HCT116 (cell line): Measurements from ENCODE around the gene FAM20C.

Experiments
- EZH2 ChIP-seq: fragments of 200-600 bp; sonication (generic); IDR thresholded peaks from 2 replicates; pipeline ENCODE4 v1.6.1; 2017; ENCODE audit warnings: antibody characterized with exemption, mixed run types
- JUND ChIP-seq: IDR thresholded peaks from 2 replicates; pipeline ENCODE4 v1.6.1; 2012
- POLR2A ChIP-seq: IDR thresholded peaks from 2 replicates; pipeline ENCODE4 v1.7.0; 2011; ENCODE audit warnings: borderline replicate concordance; ENCODE audit not compliant: insufficient read depth, insufficient read length; ENCODE audit errors: extremely low read depth
- POLR2AphosphoS5 ChIP-seq: IDR thresholded peaks from 2 replicates; pipeline ENCODE4 v1.6.1; 2011; ENCODE audit warnings: mild to moderate bottlenecking, low read depth, low read length, moderate library complexity
- SP1 ChIP-seq: IDR thresholded peaks from 2 replicates; pipeline ENCODE4 v1.6.1; 2012; ENCODE audit warnings: low read depth
- YY1 ChIP-seq: IDR thresholded peaks from 2 replicates; pipeline ENCODE4 v1.6.1; 2011; ENCODE audit warnings: low read length, low read depth, moderate library complexity, mild to moderate bottlenecking; ENCODE audit not compliant: insufficient replicate concordance; ENCODE audit errors: extremely low read depth
- ZNF274 ChIP-seq: fragments of 200-500 bp; sonication (Bioruptor generic); IDR thresholded peaks from 2 replicates; pipeline ENCODE4 v1.6.1; 2014; ENCODE audit warnings: mild to moderate bottlenecking, low read depth, low read length, inconsistent platforms
- TF ChIP-seq, protein P1 (sequence below), 3 experiments: fragments of 200-600 bp in 1 of 3; sonication (generic) in 1 of 3; IDR thresholded peaks in 2 of 3; conservative IDR thresholded peaks in 1 of 3; 2 replicates each; pipeline ENCODE4 v1.5.1; 2012 to 2017; ENCODE audit warnings: low read depth in 2 of 3, low read length in 2 of 3, antibody characterized with exemption in 1 of 3, borderline replicate concordance in 1 of 3, control low read depth in 1 of 3, mild to moderate bottlenecking in 1 of 3, mixed read lengths in 1 of 3, mixed run types in 1 of 3, moderate library complexity in 1 of 3; ENCODE audit not compliant: insufficient read depth in 1 of 3
- TF ChIP-seq, protein P2 (sequence below): IDR thresholded peaks from 2 replicates; pipeline ENCODE4 v1.6.1; 2012; ENCODE audit warnings: low read depth
- TF ChIP-seq, protein P3 (sequence below): IDR thresholded peaks from 2 replicates; pipeline ENCODE4 v1.6.1; 2012

DNA sequence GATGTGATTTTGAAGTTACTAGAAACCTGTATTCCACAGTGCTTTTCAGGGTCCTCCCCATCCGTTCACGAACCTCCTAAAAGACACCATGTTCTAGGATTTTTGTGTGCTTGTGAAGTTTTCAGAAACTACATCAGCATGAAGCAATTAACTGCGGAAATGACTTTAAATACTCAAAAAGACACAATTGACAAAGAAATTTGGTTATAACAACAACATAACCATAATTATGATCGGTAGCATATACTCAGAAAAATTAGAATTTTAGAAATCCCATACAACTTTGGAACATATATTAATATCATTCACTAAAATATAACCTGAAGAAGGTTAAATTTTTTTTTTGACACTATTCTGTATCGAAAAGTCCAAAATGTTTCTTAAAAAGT is 43.8 kb upstream of the FAM20C start:
- TF ChIP-seq, protein P1, sequence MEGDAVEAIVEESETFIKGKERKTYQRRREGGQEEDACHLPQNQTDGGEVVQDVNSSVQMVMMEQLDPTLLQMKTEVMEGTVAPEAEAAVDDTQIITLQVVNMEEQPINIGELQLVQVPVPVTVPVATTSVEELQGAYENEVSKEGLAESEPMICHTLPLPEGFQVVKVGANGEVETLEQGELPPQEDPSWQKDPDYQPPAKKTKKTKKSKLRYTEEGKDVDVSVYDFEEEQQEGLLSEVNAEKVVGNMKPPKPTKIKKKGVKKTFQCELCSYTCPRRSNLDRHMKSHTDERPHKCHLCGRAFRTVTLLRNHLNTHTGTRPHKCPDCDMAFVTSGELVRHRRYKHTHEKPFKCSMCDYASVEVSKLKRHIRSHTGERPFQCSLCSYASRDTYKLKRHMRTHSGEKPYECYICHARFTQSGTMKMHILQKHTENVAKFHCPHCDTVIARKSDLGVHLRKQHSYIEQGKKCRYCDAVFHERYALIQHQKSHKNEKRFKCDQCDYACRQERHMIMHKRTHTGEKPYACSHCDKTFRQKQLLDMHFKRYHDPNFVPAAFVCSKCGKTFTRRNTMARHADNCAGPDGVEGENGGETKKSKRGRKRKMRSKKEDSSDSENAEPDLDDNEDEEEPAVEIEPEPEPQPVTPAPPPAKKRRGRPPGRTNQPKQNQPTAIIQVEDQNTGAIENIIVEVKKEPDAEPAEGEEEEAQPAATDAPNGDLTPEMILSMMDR (IDR thresholded peaks at IDR 0.05 in 2 of 3, conservative IDR thresholded peaks at IDR 0.05 in 1 of 3; ENCODE audit: borderline replicate concordance in 1 of 3, insufficient read depth in 1 of 3, low read depth in 2 of 3, low read length in 2 of 3) = no peak
- TF ChIP-seq, protein P2, sequence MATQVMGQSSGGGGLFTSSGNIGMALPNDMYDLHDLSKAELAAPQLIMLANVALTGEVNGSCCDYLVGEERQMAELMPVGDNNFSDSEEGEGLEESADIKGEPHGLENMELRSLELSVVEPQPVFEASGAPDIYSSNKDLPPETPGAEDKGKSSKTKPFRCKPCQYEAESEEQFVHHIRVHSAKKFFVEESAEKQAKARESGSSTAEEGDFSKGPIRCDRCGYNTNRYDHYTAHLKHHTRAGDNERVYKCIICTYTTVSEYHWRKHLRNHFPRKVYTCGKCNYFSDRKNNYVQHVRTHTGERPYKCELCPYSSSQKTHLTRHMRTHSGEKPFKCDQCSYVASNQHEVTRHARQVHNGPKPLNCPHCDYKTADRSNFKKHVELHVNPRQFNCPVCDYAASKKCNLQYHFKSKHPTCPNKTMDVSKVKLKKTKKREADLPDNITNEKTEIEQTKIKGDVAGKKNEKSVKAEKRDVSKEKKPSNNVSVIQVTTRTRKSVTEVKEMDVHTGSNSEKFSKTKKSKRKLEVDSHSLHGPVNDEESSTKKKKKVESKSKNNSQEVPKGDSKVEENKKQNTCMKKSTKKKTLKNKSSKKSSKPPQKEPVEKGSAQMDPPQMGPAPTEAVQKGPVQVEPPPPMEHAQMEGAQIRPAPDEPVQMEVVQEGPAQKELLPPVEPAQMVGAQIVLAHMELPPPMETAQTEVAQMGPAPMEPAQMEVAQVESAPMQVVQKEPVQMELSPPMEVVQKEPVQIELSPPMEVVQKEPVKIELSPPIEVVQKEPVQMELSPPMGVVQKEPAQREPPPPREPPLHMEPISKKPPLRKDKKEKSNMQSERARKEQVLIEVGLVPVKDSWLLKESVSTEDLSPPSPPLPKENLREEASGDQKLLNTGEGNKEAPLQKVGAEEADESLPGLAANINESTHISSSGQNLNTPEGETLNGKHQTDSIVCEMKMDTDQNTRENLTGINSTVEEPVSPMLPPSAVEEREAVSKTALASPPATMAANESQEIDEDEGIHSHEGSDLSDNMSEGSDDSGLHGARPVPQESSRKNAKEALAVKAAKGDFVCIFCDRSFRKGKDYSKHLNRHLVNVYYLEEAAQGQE = no peak
- TF ChIP-seq EZH2 (no peak), SP1 (no peak), POLR2A (no peak), JUND (no peak), ZNF274 (no peak), POLR2AphosphoS5 (no peak), YY1 (no peak)
- TF ChIP-seq, protein P3, sequence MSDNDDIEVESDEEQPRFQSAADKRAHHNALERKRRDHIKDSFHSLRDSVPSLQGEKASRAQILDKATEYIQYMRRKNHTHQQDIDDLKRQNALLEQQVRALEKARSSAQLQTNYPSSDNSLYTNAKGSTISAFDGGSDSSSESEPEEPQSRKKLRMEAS = no peak
